HepG2 (cell line): Measurements from ENCODE around the gene SKA2. TPM values are rescaled to one million over a fixed set of nuclear protein-coding genes. Genes with fewer than 3 reads are reported as not detected.

Source experiments
- ARID2 ChIP-seq: sonication (generic); formaldehyde crosslinking; IDR thresholded peaks from 2 replicates; pipeline ENCODE4 v1.8.1; 2022; ENCODE audit warnings: mild to moderate bottlenecking, missing genetic modification reagents, borderline replicate concordance
- KDM5A ChIP-seq: fragments of 200-600 bp; sonication (generic); IDR thresholded peaks from 2 replicates; pipeline ENCODE4 v1.7.0; 2018; ENCODE audit warnings: antibody characterized with exemption, mild to moderate bottlenecking, low read length, borderline replicate concordance
- PHF8 ChIP-seq: sonication (generic); formaldehyde crosslinking; IDR thresholded peaks from 2 replicates; pipeline ENCODE4 v1.5.0; 2020; ENCODE audit warnings: missing genetic modification reagents
- PPARG ChIP-seq: conservative IDR thresholded peaks from 2 replicates; pipeline ENCODE4 v1.6.1; 2016; ENCODE audit warnings: missing biosample characterization, missing genetic modification reagents
- REL ChIP-seq: sonication (generic); formaldehyde crosslinking; conservative IDR thresholded peaks from 2 replicates; pipeline ENCODE4 v1.8.0; 2022; ENCODE audit warnings: mild to moderate bottlenecking, missing genetic modification reagents, moderate library complexity
- SOX5 ChIP-seq: IDR thresholded peaks from 2 replicates; pipeline ENCODE4 v1.6.1; 2016; ENCODE audit warnings: borderline replicate concordance
- THAP9 ChIP-seq: sonication (generic); formaldehyde crosslinking; IDR thresholded peaks from 2 replicates; pipeline ENCODE4; 2020; ENCODE audit warnings: missing genetic modification reagents, mild to moderate bottlenecking, borderline replicate concordance
- U2AF2 ChIP-seq: fragments of 200-400 bp; formaldehyde crosslinking; IDR thresholded peaks from 2 replicates; pipeline ENCODE4 v1.6.1; 2017; ENCODE audit warnings: low read depth, mild to moderate bottlenecking, low read length
- ZFAT ChIP-seq: sonication (generic); formaldehyde crosslinking; conservative IDR thresholded peaks from 2 replicates; pipeline ENCODE4 v1.8.1; 2023; ENCODE audit warnings: missing genetic modification reagents, inconsistent platforms
- ZFP36L2 ChIP-seq: sonication (generic); formaldehyde crosslinking; IDR thresholded peaks from 2 replicates; pipeline ENCODE4 v1.4.0; 2020; ENCODE audit warnings: missing genetic modification reagents
- ZMAT5 ChIP-seq: sonication (generic); formaldehyde crosslinking; IDR thresholded peaks from 2 replicates; pipeline ENCODE4 v1.5.0; 2020; ENCODE audit warnings: mild to moderate bottlenecking, low read depth, missing genetic modification reagents, borderline replicate concordance
- ZNF773 ChIP-seq: sonication (generic); formaldehyde crosslinking; IDR thresholded peaks from 2 replicates; pipeline ENCODE4 v1.4.0; 2020; ENCODE audit warnings: missing genetic modification reagents, borderline replicate concordance
- ZNF776 ChIP-seq: sonication (generic); formaldehyde crosslinking; IDR thresholded peaks from 2 replicates; pipeline ENCODE4 v1.4.0; 2020; ENCODE audit warnings: mild to moderate bottlenecking, missing genetic modification reagents
- polyA plus RNA-seq, 8 experiments: library from polyadenylated mRNA; depleted of rRNA in 3 of 8; stranded (reverse) in 7 of 8; unstranded in 1 of 8; fragments of >200 nt; fragmentation: Illumina TruSeq in 4 of 8; extraction: Trizol in 4 of 8; gene quantifications; 2 replicates each; pipeline versions ENCODE4 v1.2.1 to v1.2.3, GENCODE V29; 2011 to 2016; ENCODE audit warnings: low read depth in 4 of 8, missing spikeins in 1 of 8, mixed read lengths in 1 of 8; ENCODE audit not compliant: insufficient read depth in 1 of 8
- total RNA-seq, 5 experiments: library from RNA; depleted of rRNA; stranded (reverse); fragments of >200 nt; fragmentation: Illumina TruSeq; extraction: Trizol; gene quantifications; 2 replicates each; pipeline ENCODE4 v1.2.3, GENCODE V29; 2016; ENCODE audit warnings: low read depth in 1 of 5
- TF ChIP-seq, protein P1 (sequence below): sonication (generic); formaldehyde crosslinking; IDR thresholded peaks from 2 replicates; pipeline ENCODE4 v1.4.0; 2020; ENCODE audit warnings: missing genetic modification reagents
- TF ChIP-seq, protein P2 (sequence below): sonication (generic); formaldehyde crosslinking; IDR thresholded peaks from 2 replicates; pipeline ENCODE4 v1.4.0; 2020; ENCODE audit warnings: missing genetic modification reagents, borderline replicate concordance

SKA2 gene
- total and polyA plus RNA-seq, 2 of the 13 experiments (the other 11 are each of a cell fraction or from before 2014, with no cell fraction given) = 18.6 to 91.8 TPM

DNA sequence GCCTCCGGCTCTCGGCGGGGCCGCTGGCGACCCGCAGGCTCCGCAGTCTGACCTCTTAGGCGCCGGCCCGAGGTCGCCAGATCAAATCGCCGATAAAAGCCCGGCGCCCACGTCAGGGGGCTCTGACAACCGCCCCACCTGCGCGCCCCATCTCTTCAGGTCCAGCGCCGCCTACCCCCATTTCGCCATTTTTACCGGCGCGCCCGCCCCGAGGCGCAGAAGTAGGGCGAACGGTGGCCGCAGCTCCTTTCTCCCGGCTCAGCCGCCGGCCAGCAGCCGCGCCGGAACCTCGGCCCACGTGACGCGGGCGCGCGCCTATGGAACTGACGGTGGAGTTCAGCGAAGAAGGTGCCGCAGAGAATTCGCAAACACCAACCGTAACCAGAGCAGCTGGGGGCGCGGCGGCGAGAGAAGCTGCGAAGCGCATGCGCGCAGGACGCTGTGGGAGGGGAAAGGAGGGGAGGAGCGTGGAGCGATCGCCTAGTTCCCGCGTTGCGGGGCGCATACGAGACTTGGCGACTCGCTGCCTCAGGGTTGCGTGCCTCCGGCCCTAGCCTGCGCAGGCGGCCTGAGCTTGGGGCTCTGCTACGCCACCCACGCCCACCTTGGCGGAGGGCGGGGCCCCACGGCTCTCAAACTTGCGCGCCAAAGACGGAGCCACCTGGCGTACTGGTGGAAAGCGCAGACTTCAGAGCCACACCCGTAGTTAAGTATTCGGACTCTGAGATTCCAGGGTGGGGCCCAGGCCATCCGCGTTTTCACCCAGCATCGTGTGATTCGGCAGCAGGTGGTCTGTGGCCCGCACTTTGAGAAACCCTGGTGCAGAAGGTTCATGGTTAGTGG lies 48.3 kb downstream of the SKA2 start, which contains the start of gene TRIM37 (continued):
- TF ChIP-seq, protein P1, sequence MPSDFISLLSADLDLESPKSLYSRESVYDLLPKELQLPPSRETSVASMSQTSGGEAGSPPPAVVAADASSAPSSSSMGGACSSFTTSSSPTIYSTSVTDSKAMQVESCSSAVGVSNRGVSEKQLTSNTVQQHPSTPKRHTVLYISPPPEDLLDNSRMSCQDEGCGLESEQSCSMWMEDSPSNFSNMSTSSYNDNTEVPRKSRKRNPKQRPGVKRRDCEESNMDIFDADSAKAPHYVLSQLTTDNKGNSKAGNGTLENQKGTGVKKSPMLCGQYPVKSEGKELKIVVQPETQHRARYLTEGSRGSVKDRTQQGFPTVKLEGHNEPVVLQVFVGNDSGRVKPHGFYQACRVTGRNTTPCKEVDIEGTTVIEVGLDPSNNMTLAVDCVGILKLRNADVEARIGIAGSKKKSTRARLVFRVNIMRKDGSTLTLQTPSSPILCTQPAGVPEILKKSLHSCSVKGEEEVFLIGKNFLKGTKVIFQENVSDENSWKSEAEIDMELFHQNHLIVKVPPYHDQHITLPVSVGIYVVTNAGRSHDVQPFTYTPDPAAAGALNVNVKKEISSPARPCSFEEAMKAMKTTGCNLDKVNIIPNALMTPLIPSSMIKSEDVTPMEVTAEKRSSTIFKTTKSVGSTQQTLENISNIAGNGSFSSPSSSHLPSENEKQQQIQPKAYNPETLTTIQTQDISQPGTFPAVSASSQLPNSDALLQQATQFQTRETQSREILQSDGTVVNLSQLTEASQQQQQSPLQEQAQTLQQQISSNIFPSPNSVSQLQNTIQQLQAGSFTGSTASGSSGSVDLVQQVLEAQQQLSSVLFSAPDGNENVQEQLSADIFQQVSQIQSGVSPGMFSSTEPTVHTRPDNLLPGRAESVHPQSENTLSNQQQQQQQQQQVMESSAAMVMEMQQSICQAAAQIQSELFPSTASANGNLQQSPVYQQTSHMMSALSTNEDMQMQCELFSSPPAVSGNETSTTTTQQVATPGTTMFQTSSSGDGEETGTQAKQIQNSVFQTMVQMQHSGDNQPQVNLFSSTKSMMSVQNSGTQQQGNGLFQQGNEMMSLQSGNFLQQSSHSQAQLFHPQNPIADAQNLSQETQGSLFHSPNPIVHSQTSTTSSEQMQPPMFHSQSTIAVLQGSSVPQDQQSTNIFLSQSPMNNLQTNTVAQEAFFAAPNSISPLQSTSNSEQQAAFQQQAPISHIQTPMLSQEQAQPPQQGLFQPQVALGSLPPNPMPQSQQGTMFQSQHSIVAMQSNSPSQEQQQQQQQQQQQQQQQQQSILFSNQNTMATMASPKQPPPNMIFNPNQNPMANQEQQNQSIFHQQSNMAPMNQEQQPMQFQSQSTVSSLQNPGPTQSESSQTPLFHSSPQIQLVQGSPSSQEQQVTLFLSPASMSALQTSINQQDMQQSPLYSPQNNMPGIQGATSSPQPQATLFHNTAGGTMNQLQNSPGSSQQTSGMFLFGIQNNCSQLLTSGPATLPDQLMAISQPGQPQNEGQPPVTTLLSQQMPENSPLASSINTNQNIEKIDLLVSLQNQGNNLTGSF (CRISPR knock-in tag) = peak; percentile 77; the same call in 1 of the 2 replicates
- TF ChIP-seq REL (CRISPR knock-in tag) = peak; percentile 95
- no peak for TF ChIP-seq ZFAT
- TF ChIP-seq SOX5 = peak; percentile 37; the same call in 1 of the 2 replicates
- peak; percentile 81; the same call in 1 of the 2 replicates for TF ChIP-seq KDM5A
- no peak for TF ChIP-seq ZMAT5 (CRISPR knock-in tag)
- TF ChIP-seq PPARG (CRISPR knock-in tag) = no peak
- no peak for TF ChIP-seq ZNF776 (CRISPR knock-in tag)
- TF ChIP-seq PHF8 = peak; percentile 94
- TF ChIP-seq ZNF773 = 0 out of 2 replicates have a peak, but pooled peaks have one; percentile 79
- TF ChIP-seq U2AF2 = no peak
- peak; percentile 96 for TF ChIP-seq THAP9 (CRISPR knock-in tag)
- TF ChIP-seq ZFP36L2 (CRISPR knock-in tag) = 0 out of 2 replicates have a peak, but pooled peaks have one; percentile 18
- TF ChIP-seq ARID2 = peak; percentile 68; the same call in 1 of the 2 replicates
- TF ChIP-seq, protein P2, sequence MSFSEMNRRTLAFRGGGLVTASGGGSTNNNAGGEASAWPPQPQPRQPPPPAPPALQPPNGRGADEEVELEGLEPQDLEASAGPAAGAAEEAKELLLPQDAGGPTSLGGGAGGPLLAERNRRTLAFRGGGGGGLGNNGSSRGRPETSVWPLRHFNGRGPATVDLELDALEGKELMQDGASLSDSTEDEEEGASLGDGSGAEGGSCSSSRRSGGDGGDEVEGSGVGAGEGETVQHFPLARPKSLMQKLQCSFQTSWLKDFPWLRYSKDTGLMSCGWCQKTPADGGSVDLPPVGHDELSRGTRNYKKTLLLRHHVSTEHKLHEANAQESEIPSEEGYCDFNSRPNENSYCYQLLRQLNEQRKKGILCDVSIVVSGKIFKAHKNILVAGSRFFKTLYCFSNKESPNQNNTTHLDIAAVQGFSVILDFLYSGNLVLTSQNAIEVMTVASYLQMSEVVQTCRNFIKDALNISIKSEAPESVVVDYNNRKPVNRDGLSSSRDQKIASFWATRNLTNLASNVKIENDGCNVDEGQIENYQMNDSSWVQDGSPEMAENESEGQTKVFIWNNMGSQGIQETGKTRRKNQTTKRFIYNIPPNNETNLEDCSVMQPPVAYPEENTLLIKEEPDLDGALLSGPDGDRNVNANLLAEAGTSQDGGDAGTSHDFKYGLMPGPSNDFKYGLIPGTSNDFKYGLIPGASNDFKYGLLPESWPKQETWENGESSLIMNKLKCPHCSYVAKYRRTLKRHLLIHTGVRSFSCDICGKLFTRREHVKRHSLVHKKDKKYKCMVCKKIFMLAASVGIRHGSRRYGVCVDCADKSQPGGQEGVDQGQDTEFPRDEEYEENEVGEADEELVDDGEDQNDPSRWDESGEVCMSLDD (CRISPR knock-in tag) = 0 out of 2 replicates have a peak, but pooled peaks have one; percentile 52
